NCI-H1092 (cell line): ENCODE measurements around the gene CHPF.

Source experiments
- DNase-seq: peaks from one replicate; lab custom pipeline; 2025; lab: John Stamatoyannopoulos, UW

The CHPF gene

GRCh38 chr2:219531639-219532377 lies 11.8 kb downstream of the CHPF start:
- no peak for DNase-seq

DNA sequence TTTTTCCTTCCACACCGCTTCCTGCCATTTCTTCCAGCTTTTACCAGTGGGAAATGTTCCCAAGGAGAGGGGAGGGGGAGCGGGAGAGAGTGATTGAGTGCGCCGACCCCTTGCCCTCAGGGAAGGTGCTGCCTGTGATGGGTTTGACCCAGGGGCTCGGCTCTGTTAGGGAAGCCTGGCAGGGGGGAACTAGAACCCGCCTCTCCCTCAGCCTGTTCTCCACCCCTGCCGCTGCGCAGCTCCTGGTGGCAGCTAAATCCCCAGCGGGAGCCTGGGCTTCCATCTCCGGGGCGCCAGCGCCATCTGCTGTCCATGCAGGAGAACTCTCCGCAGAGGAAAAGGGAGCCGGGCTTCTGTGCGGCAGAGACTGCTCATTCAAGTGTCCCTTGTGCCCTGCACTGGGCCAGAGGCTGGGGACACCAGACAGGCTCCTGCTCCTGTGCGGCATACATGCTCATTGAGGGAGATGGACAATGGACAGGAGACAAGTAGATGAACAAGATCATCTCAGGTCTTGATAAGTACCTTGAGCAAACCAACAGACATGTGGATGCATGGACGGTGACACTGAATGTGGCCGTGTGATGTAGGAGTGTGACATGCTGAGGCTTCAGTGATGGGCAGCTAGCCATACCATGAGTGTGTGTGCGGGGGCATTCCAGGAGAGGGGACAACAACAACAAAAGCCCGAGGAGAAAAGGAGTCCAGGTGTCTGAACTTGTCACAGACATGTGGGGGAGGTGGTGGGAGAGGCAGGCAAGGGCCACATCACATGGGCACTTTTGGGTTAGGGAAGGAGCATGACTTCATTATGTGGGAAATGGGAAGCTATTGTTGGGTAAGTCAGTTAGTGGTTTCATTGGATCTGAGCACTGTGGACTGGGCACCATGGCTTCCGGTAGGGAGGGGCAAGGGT lies 13.3 kb downstream of the CHPF start:
- DNase-seq = peak; percentile 57

- no peak for DNase-seq
These were observed 16.1 kb downstream of the CHPF start for GRCh38 chr2:219527472-219527871.

GRCh38 chr2:219527076-219527394 lies 16.6 kb downstream of the CHPF start:
- no peak for DNase-seq

DNA sequence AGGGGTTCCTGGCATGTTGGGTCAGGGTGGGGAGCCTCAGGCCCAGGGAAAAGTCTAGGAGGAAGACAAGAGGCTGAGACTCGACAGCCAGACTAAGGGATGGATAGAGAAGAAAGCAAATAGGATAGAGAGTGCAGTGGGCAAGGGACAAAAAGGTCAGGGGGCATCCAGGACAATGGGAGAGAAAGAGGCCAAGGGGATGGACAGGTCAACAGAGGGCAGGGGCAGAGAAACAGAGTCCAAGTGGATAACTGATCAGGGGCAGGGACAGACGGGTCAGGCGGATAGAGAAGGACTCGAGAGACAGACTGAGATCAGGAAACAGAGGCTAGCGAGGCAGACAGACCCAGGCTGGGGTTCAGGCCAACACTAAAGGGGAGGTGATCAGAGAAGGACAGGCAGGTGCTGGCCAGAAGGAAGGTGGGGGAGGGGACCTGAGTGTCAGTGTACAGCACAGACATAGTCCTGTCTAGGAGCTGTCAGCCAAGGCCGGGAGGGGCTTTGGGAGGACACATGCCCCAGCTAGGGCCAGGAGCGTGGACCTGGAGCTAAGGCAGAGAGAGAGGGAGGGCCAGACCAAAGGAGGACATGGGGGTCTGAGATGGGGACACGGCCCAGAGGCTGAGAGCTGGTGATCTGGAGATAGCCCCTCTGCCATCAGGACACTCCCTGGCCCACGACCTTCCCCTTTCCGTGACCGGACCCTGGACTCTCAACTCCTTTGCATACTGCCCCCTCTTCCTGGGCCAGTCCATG lies 17.1 kb downstream of the CHPF start:
- no peak for DNase-seq

- no peak for DNase-seq
These were observed 17.9 kb downstream of the CHPF start for GRCh38 chr2:219525533-219526232.

DNA sequence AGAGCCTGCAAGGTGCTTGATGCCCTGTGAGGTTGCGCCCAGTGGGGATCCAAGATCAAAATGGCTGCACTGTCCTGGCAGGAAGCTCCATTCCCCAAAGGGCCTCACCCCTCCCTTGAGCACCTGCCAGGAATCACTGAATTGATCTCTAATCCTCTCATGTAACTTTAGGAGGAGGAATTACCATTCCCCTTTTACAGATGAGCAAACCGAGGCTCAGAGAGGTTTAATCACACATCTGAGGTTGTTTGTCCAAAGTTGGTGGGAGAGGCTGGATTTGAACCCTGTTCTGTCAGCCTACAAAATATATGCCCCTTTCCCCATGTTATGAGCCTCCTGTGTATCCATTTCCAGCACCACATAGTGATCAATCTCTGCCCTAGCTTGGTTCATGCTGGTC lies 18.8 kb downstream of the CHPF start:
- DNase-seq = no peak

GRCh38 chr2:219523031-219523671 lies 20.5 kb downstream of the CHPF start:
- DNase-seq = no peak

- no peak for DNase-seq
These were observed 21.2 kb downstream of the CHPF start for GRCh38 chr2:219522111-219523030.

GRCh38 chr2:219521066-219521880 lies 22.3 kb downstream of the CHPF start:
- DNase-seq = peak; percentile 25

DNA sequence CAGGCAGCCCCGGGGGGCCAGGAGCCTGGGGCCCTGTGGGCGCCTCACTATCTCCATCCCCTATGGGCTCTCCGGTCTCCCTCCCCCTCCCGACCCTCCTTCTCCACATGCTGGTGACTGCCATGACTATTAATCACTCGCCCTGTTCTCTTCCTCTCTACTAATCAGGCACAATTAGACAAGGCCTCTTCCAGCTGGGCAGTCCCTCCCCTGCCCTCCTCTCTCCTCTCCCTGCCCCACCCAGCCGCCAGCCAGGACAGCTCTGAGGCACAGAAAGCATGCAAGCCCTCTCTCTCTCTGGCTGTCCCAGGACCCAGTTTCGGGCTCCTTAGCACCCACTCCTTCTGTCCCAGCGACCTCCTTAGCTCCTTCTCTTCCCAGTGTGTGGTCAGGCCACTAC lies 23.5 kb downstream of the CHPF start:
- no peak for DNase-seq

- DNase-seq = no peak
These were observed 24.1 kb downstream of the CHPF start for GRCh38 chr2:219519526-219519916.

DNA sequence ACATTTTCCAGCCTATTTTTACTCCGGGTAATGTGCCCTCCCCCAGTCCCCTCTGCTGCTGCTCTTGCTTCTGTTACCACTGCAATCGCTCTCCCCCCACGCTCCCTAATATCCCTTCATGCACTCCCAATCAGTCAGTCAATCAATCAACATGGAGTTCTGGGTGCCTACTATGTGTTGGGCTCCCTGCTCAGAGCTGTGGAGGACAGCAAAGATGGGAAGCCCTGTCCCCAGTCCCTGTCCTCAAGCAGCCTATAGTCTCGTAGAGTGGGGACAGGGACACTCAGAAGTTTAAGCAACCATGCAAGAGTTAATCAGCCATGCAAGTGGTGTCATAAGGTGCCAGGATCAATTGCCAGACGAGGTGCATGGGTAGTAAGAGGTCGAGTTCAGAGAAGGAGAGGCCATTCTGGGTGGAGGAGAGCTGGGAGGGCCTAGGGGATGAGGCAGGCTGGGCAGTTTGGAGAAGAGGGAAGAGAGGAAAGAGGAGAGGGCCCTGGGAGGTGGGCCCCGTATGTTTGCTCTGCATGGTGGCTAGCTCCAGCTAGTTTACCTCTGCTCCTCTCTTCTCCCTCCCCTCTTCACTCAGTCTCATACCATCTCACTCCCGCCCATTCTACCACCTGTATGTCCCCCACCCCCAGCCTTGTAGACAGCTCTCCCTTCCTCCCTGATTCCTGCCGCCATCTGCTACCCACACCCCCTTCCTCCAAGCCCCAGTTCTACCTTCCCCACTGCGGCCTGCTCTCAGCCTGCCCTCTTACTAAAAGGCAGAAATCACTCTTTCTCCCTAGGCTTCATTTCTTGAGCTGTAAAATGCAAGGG lies 25.4 kb downstream of the CHPF start:
- no peak for DNase-seq

- DNase-seq = no peak
These were observed 26.7 kb downstream of the CHPF start for GRCh38 chr2:219516888-219517287.

DNA sequence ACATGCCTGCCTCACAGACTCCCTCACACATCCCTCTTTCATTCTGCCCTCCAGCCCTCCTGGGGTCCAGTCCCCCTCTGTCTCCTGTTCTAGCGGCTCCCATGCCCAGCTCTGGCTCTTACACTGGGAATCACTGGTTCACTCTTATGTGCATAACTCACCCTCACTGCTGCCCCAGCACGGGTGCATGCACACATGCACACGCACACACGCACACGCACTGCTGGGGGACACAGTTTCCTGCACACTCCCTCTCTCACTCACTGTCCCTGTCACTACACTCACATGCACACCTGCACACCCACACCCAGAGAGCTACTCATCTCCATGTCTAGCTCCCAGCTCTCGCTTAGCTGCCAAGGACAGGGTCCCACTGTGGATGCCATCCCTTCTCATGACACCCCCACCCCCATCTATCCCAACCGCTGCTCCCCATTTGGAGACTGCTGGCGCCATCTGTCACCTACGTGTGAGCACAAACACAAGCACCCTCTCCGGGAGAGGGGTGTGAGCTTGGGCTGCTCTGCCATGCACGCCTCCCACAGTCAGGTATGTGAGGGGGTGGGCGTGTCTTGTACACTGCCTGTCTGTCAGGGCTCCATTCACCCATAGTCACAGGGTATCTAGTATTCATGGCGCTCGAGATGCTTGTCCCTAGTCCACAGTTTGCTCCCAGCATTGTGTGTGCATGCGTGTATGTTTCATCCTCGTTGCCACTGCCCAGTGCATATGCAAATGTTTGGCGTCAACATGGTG lies 27.6 kb downstream of the CHPF start:
- no peak for DNase-seq

GRCh38 chr2:219514836-219515235 lies 28.8 kb downstream of the CHPF start:
- DNase-seq = no peak

DNA sequence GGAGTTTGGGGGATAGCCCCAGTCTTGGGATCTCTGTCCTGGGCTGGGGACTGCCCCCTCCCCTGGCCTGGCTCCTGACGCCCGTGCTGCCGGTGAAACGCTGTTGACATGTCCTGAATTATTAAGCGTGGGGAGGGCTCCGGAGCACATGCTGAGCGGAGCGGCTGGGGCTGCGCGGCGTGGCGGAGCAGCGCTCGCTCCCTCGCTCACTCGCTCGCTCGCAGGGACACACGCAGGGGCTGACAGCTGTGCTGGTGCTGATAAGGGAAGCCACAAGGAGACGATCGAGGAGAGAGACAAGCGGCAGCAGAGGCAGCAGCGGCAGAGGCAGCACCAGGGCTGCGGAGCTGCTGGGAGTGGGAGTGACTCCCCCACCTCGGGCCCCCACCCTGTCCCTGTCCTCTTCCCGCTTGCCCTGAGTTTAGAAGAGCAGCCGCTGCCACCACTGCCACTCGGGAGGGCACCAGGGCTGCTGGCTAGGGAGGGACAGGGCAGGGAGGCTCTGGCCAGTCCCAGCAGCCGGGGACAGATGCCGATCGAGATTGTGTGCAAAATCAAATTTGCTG lies 29.3 kb downstream of the CHPF start, which contains the start of gene ASIC4:
Gene ASIC4 (plus strand): TSS at position 287 of the 566 bp plus-strand sequence. CDS start 243 bp downstream, at position 530.
- no peak for DNase-seq
